Smooth muscle cell (in vitro differentiated cells): ENCODE measurements around the gene IDH3A. TPM values are rescaled to one million over a fixed set of nuclear protein-coding genes. Genes with fewer than 3 reads are reported as not detected.

Experiments used
- DNase-seq: peaks from one replicate; lab custom pipeline; 2025; ENCODE audit not compliant: unreplicated experiment; lab: John Stamatoyannopoulos, UW
- H2AFZ ChIP-seq: fragments of 200-600 bp; sonication (generic); 2 replicates; pipeline ENCODE4 v1.6.0; 2016; ENCODE audit warnings: antibody characterized with exemption, low read depth, mild to moderate bottlenecking
- H3F3A ChIP-seq: fragments of 200-600 bp; sonication (generic); 2 replicates; pipeline ENCODE4 v1.6.0; 2017; ENCODE audit warnings: antibody characterized with exemption, low read depth
- H3K27ac ChIP-seq: fragments of 200-600 bp; sonication (generic); 2 replicates; pipeline ENCODE4 v1.5.1; 2016; ENCODE audit warnings: low read depth, mild to moderate bottlenecking
- H3K27me3 ChIP-seq: fragments of 200-600 bp; sonication (generic); 2 replicates; pipeline ENCODE4 v1.6.1; 2016; ENCODE audit warnings: low read depth, mild to moderate bottlenecking
- H3K36me3 ChIP-seq: fragments of 200-600 bp; sonication (generic); 2 replicates; pipeline ENCODE4 v1.5.1; 2016; ENCODE audit warnings: low read depth
- H3K4me1 ChIP-seq: fragments of 200-600 bp; sonication (generic); 2 replicates; pipeline ENCODE4 v1.5.1; 2016; ENCODE audit warnings: low read depth
- H3K4me2 ChIP-seq: fragments of 200-600 bp; sonication (generic); 2 replicates; pipeline ENCODE4 v1.6.0; 2016; ENCODE audit warnings: mild to moderate bottlenecking
- H3K4me3 ChIP-seq: fragments of 200-600 bp; sonication (generic); 2 replicates; pipeline ENCODE4 v1.5.1; 2016; ENCODE audit warnings: mild to moderate bottlenecking
- H3K79me2 ChIP-seq: fragments of 200-600 bp; sonication (generic); 2 replicates; pipeline ENCODE4 v1.6.0; 2016; ENCODE audit warnings: low read depth, mild to moderate bottlenecking
- H3K9ac ChIP-seq: fragments of 200-600 bp; sonication (generic); 2 replicates; pipeline ENCODE4 v1.6.0; 2016; ENCODE audit warnings: low read depth
- H3K9me3 ChIP-seq: fragments of 200-600 bp; sonication (generic); replicated peaks from 2 replicates; pipeline ENCODE4 v1.5.1; 2016; ENCODE audit warnings: low read depth
- H4K20me1 ChIP-seq: fragments of 200-600 bp; sonication (generic); 2 replicates; pipeline ENCODE4 v1.6.0; 2016; ENCODE audit warnings: low read depth
- CTCF ChIP-seq: fragments of 200-600 bp; sonication (generic); IDR thresholded peaks from 2 replicates; pipeline ENCODE4 v1.5.1; 2017; ENCODE audit warnings: borderline replicate concordance, mild to moderate bottlenecking, antibody characterized with exemption; ENCODE audit not compliant: insufficient read depth, poor library complexity, severe bottlenecking
- WGBS: methylation state at CpG from one replicate; pipeline ENCODE4 v1.1.7; 2016; ENCODE audit warnings: low lambda C conversion rate; 5-methylcytosine and 5-hydroxymethylcytosine counted together
- polyA plus RNA-seq: library from polyadenylated mRNA; unstranded; fragments of >200 nt; fragmentation: Nextera tagmentation; extraction: Ambion mirVana; gene quantifications from 2 replicates; pipeline ENCODE4 v1.2.1, GENCODE V29; 2016
- total RNA-seq: library from RNA; depleted of rRNA; stranded (reverse); fragments of >200 nt; gene quantifications from 2 replicates; pipeline ENCODE4 v1.2.3, GENCODE V29; 2014

The IDH3A gene
- total and polyA plus RNA-seq, 2 experiments from 2014 or later: 31.3 to 56.9 TPM

- no peaks in the 10 kb centered on the region for H3F3A ChIP-seq
- H3K27me3 ChIP-seq: no peaks in the 10 kb centered on the region
- H3K36me3 ChIP-seq: no peaks in the 10 kb centered on the region
- TF ChIP-seq CTCF: no peak
- H3K4me3 ChIP-seq: no peak overlapping the region
- no peak overlapping the region for H3K4me2 ChIP-seq
- H2AFZ ChIP-seq: no peak overlapping the region
- H3K27ac ChIP-seq: no peak overlapping the region
- DNase-seq: no peak
- WGBS: 93% methylated on average over 7 of the region's 7 CpGs
- H3K79me2 ChIP-seq: no peaks in the 10 kb centered on the region
- no peaks in the 10 kb centered on the region for H3K9me3 ChIP-seq
- no peak overlapping the region for H3K9ac ChIP-seq
- H4K20me1 ChIP-seq: no peaks in the 10 kb centered on the region
- peaks cover 4% of the 10 kb centered on the region for H3K4me1 ChIP-seq
These were observed 67.3 kb downstream of the IDH3A start for GRCh38 chr15:78216276-78217104.

- H3K4me2 ChIP-seq: no peak overlapping the region
- WGBS: 90% methylated on average over 1 of the region's 1 CpG
- H3K27me3 ChIP-seq: no peaks in the 10 kb centered on the region
These were observed 71.6 kb downstream of the IDH3A start for GRCh38 chr15:78220713-78221112.

More at GRCh38 chr15:78220713-78221112, 71.6 kb downstream of the IDH3A start:
- Histone ChIP-seq H3K4me1 (no peaks in the 10 kb centered on the region), H3K79me2 (no peaks in the 10 kb centered on the region), H3K4me3 (no peak overlapping the region), H3K9ac (no peak overlapping the region), H3K36me3 (no peaks in the 10 kb centered on the region), H4K20me1 (no peaks in the 10 kb centered on the region), H2AFZ (no peak overlapping the region), H3F3A (no peaks in the 10 kb centered on the region), H3K27ac (no peak overlapping the region), H3K9me3 (no peaks in the 10 kb centered on the region)
- no peak for DNase-seq
- no peak for TF ChIP-seq CTCF

Other genes starting within 250 kb of the IDH3A start
- gene TBC1D2B, start 71.7 kb upstream of the IDH3A start, total RNA-seq: 19.4 and 31.9 TPM in 2 replicates
- gene TBC1D2B, start 71.7 kb upstream of the IDH3A start, polyA plus RNA-seq: 14.2 and 16.1 TPM in 2 replicates
- gene SH2D7, start 56.8 kb upstream of the IDH3A start, total RNA-seq: not detected in 2 replicates
- 0.07 and 0.34 TPM in 2 replicates for gene SH2D7, start 56.8 kb upstream of the IDH3A start, polyA plus RNA-seq
- 17.7 and 20.9 TPM in 2 replicates for gene CIB2, start 17.9 kb upstream of the IDH3A start, total RNA-seq
- gene CIB2, start 17.9 kb upstream of the IDH3A start, polyA plus RNA-seq: 21.7 and 29.3 TPM in 2 replicates
- gene ACSBG1, start 85.2 kb downstream of the IDH3A start, total RNA-seq: under 0.01 TPM in 1 of 2 replicates, not detected in the other
- 0.22 TPM in 1 of 2 replicates, not detected in the other for gene ACSBG1, start 85.2 kb downstream of the IDH3A start, polyA plus RNA-seq
- 2.7 and 3.2 TPM in 2 replicates for gene DNAJA4, start 115.2 kb downstream of the IDH3A start, total RNA-seq
- 4.0 and 5.8 TPM in 2 replicates for gene DNAJA4, start 115.2 kb downstream of the IDH3A start, polyA plus RNA-seq
- gene SKIC8, start 150.2 kb downstream of the IDH3A start, total RNA-seq: 63.6 and 67.4 TPM in 2 replicates
- 64.5 and 72.9 TPM in 2 replicates for gene SKIC8, start 150.2 kb downstream of the IDH3A start, polyA plus RNA-seq
- gene CRABP1, start 191.0 kb downstream of the IDH3A start, total RNA-seq: 1.2 and 12.9 TPM in 2 replicates
- 1.8 and 8.8 TPM in 2 replicates for gene CRABP1, start 191.0 kb downstream of the IDH3A start, polyA plus RNA-seq